CD4-positive, alpha-beta T cell (primary cell): Measurements from ENCODE around the gene CFAP410. TPM values are rescaled to one million over a fixed set of nuclear protein-coding genes. Genes with fewer than 3 reads are reported as not detected.

ENCODE experiments used
- ATAC-seq: fragments of 200-7000 bp; cut with Tn5 transposase; one replicate; pipeline ENCODE4 v1.10.0; 2022; ENCODE audit warnings: mild to moderate bottlenecking; ENCODE audit not compliant: poor library complexity
- CTCF ChIA-PET: fragments of 350-600 bp; sonication (Branson Sonifier 250); formaldehyde crosslinking; loops from one replicate; lab custom pipeline; 2021; ENCODE audit warnings: antibody characterized with exemption, inconsistent platforms; lab: Charles Lee
- POLR2A ChIA-PET: fragments of 350-600 bp; sonication (Branson Sonifier 250); formaldehyde crosslinking; loops from one replicate; lab custom pipeline; 2021; ENCODE audit warnings: antibody characterized with exemption, inconsistent platforms; lab: Charles Lee
- DNase-seq, 14 experiments: peaks; one replicate each; pipeline ENCODE4 v3.0.0-alpha.2; 2013 to 2020; ENCODE audit warnings: mixed read lengths in 2 of 14
- H3K27ac ChIP-seq, 2 donors: one replicate each; pipeline versions ENCODE4 v1.5.1 to v1.7.0; 2013; ENCODE audit warnings: low read length in 2 of 2, low read depth in 1 of 2, mild to moderate bottlenecking in 1 of 2
- H3K27me3 ChIP-seq, 2 experiments: 1 replicate in 1 of 2; 2 replicates in 1 of 2; pipeline versions ENCODE4 v1.6.1 to v1.7.0; 2013; ENCODE audit warnings: low read length in 2 of 2, control low read depth in 1 of 2, mild to moderate bottlenecking in 1 of 2, moderate library complexity in 1 of 2; ENCODE audit not compliant: insufficient read depth in 2 of 2, control insufficient read depth in 1 of 2
- H3K36me3 ChIP-seq: one replicate; pipeline ENCODE4 v1.6.1; 2013; ENCODE audit warnings: low read length, control low read depth; ENCODE audit not compliant: insufficient read depth
- H3K4me1 ChIP-seq: one replicate; pipeline ENCODE4 v1.6.1; 2013; ENCODE audit warnings: low read length, control low read depth; ENCODE audit not compliant: insufficient read depth
- H3K4me3 ChIP-seq: one replicate; pipeline ENCODE4 v1.5.1; 2013; ENCODE audit warnings: mild to moderate bottlenecking, low read length, moderate library complexity
- H3K9me3 ChIP-seq, 2 experiments: 1 replicate in 1 of 2; 2 replicates in 1 of 2; pipeline versions ENCODE4 v1.6.1 to v1.7.0; 2013; ENCODE audit warnings: low read length in 2 of 2, mild to moderate bottlenecking in 2 of 2, control low read depth in 1 of 2, moderate library complexity in 1 of 2; ENCODE audit not compliant: control insufficient read depth in 1 of 2, insufficient read depth in 1 of 2
- H3K27ac Mint-ChIP-seq: one replicate; pipeline ENCODE4 v1.8.0; 2020; ENCODE audit warnings: mixed read lengths
- H3K27me3 Mint-ChIP-seq: one replicate; pipeline ENCODE4 v1.8.0; 2021; ENCODE audit warnings: mixed read lengths
- H3K36me3 Mint-ChIP-seq: one replicate; pipeline ENCODE4 v1.8.0; 2021; ENCODE audit warnings: low read depth, mixed read lengths
- H3K4me1 Mint-ChIP-seq: one replicate; pipeline ENCODE4 v1.8.0; 2021; ENCODE audit warnings: low read depth, mixed read lengths
- H3K4me3 Mint-ChIP-seq: one replicate; pipeline ENCODE4 v1.8.0; 2020; ENCODE audit warnings: mild to moderate bottlenecking, mixed read lengths
- H3K9me3 Mint-ChIP-seq: one replicate; pipeline ENCODE4 v1.8.0; 2020; ENCODE audit warnings: mixed read lengths
- intact Hi-C, 2 experiments: fragments of 100-400 bp; cut with DNase I in 1 of 2; cut with micrococcal nuclease in 1 of 2; formaldehyde crosslinking; loops; one replicate each; pipeline versions ENCODE4 v1.15.1 to v1.9.0; 2023 to 2025; cut with DNase I, micrococcal nuclease
- total RNA-seq, 174 experiments: library from RNA in 2 of 174; stranded (reverse) in 2 of 174; gene quantifications; one replicate each; pipeline ENCODE4 v1.2.3 and lab custom pipeline; 2021 to 2026
- TF ChIP-seq, protein P1 (sequence below): fragments of 200-600 bp; IDR thresholded peaks from one replicate; pipeline ENCODE4 v1.8.0; 2022; ENCODE audit warnings: antibody characterized with exemption, mild to moderate bottlenecking

Gene CFAP410
- total RNA-seq, 2 experiments from 2014 or later, result 50.1 to 51.6 TPM

DNA sequence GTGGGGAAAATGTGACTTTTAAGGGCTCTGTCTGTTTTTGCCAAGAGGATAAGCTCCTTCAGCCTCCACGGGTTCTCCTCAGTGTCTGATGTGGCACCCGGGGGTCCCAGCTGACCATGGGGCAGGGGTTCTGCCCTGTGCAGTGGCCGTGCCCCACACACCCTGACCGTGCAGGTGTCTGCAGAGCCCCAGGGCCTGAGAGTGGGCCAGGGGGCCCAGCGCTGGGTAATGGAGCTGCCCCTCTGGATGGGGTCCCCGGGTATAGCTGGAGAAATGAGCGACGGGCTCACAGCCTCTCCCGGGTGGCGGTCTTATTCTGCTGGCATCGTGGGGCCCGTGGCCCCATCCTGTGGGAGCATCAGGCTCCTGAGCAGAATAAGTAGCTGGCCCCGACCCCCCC is 42.3 kb downstream of the CFAP410 start:
- ATAC-seq, result no peak
- Histone ChIP-seq H3K36me3 (no peaks in the 10 kb centered on the region), H3K27me3 (no peaks in the 10 kb centered on the region), H3K27ac (no peak overlapping the region), H3K4me1 (peaks cover 82% of the 10 kb centered on the region), H3K4me3 (no peak overlapping the region), H3K9me3 (peaks cover 0 to 7% of the 10 kb centered on the region in 2 experiments)
- ChIA-PET POLR2A (no interaction called here), CTCF (no interaction called here)
- Mint-ChIP-seq H3K4me3 (no peak overlapping the region), H3K27ac (no peak overlapping the region), H3K4me1 (peaks cover 33% of the 10 kb centered on the region), H3K36me3 (no peaks in the 10 kb centered on the region), H3K9me3 (no peaks in the 10 kb centered on the region), H3K27me3 (no peaks in the 10 kb centered on the region)
- TF ChIP-seq, protein P1, sequence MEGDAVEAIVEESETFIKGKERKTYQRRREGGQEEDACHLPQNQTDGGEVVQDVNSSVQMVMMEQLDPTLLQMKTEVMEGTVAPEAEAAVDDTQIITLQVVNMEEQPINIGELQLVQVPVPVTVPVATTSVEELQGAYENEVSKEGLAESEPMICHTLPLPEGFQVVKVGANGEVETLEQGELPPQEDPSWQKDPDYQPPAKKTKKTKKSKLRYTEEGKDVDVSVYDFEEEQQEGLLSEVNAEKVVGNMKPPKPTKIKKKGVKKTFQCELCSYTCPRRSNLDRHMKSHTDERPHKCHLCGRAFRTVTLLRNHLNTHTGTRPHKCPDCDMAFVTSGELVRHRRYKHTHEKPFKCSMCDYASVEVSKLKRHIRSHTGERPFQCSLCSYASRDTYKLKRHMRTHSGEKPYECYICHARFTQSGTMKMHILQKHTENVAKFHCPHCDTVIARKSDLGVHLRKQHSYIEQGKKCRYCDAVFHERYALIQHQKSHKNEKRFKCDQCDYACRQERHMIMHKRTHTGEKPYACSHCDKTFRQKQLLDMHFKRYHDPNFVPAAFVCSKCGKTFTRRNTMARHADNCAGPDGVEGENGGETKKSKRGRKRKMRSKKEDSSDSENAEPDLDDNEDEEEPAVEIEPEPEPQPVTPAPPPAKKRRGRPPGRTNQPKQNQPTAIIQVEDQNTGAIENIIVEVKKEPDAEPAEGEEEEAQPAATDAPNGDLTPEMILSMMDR, result no peak
- intact Hi-C loops, result no loop called here
- no peak for DNase-seq

DNA sequence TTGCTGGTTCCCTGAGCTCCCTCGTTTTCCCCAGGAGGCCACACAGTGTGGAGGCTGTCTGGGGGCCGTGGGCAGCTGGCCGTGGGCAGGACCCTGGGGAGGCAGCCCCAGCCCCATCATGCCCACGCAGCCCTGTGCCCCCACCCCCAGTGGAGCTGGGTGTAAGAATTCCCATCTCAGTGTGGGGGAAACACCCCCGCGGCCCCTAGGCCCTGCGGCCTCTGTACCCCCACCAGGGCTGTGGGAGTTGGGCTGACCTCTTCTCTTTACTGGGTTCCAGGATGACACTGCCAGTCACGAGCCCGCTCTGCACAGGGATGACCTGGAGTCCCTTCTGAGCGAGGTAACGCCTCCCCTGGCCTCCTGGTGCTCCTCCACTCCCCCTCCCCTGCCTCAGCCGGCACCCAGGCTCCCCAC is 43.1 kb downstream of the CFAP410 start:
- Histone ChIP-seq H3K9me3 (peaks cover 0 to 7% of the 10 kb centered on the region in 2 experiments), H3K27me3 (no peaks in the 10 kb centered on the region), H3K36me3 (no peaks in the 10 kb centered on the region), H3K27ac (no peak overlapping the region), H3K4me3 (no peak overlapping the region), H3K4me1 (peaks cover 79% of the 10 kb centered on the region)
- POLR2A ChIA-PET, result no interaction called here
- H3K4me3 Mint-ChIP-seq, result no peak overlapping the region
- no peaks in the 10 kb centered on the region for H3K9me3 Mint-ChIP-seq
- no peak overlapping the region for H3K27ac Mint-ChIP-seq
- CTCF ChIA-PET, result no interaction called here
- H3K27me3 Mint-ChIP-seq, result no peaks in the 10 kb centered on the region
- H3K36me3 Mint-ChIP-seq, result no peaks in the 10 kb centered on the region
- no peak for DNase-seq
- intact Hi-C loops, result no loop called here
- H3K4me1 Mint-ChIP-seq, result peaks cover 31% of the 10 kb centered on the region
- no peak for ATAC-seq
- TF ChIP-seq, protein P1, result no peak

DNA sequence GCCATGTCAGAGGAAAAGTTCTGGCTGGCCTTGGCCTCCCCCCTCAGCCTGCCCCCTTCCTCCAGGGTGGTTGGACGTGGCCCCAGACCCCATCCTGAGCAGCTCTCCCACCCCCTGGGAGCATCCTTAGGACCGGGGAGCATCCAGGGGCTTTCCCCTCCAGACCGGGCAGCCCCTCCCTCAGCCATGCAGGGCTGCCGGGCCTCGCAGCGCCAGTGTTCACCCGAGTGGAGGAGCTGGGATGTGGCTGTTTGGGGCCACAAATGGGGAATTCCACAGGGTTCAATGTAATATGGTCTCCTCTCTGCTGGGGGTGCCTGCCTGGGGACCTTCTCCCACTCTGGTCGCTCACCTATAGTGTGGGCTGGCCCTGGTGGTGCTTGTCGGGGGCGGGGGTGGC is 43.5 kb downstream of the CFAP410 start:
- peaks cover 31% of the 10 kb centered on the region for H3K4me1 Mint-ChIP-seq
- peak in 1 of 14 experiments; percentile 31 for DNase-seq
- CTCF ChIA-PET, result no interaction called here

More for the DNA sequence above, 43.5 kb downstream of the CFAP410 start:
- Mint-ChIP-seq H3K4me3 (peak overlapping the region; percentile 60), H3K36me3 (no peaks in the 10 kb centered on the region), H3K9me3 (no peaks in the 10 kb centered on the region), H3K27me3 (no peaks in the 10 kb centered on the region), H3K27ac (peak overlapping the region; percentile 83)
- POLR2A ChIA-PET, result no interaction called here
- Histone ChIP-seq H3K27me3 (no peaks in the 10 kb centered on the region), H3K4me3 (no peak overlapping the region), H3K36me3 (no peaks in the 10 kb centered on the region), H3K4me1 (peaks cover 76% of the 10 kb centered on the region), H3K9me3 (peaks cover 0 to 7% of the 10 kb centered on the region in 2 experiments), H3K27ac (no peak overlapping the region)
- no peak for ATAC-seq
- intact Hi-C loops, result no loop called here
- TF ChIP-seq, protein P1, result no peak
